Colonic mucosa (tissue), 4 donors: Measurements from ENCODE around the gene S1PR5. TPM values are rescaled to one million over a fixed set of nuclear protein-coding genes. Genes with fewer than 3 reads are reported as not detected.

Source experiments
- DNase-seq: peaks from one replicate; pipeline ENCODE4 v3.0.0-alpha.2; 2020
- H3K27ac ChIP-seq: fragments of 200-600 bp; one replicate; pipeline ENCODE4 v1.8.0; 2021
- H3K27me3 ChIP-seq: fragments of 200-600 bp; one replicate; pipeline ENCODE4 v1.8.0; 2021
- H3K36me3 ChIP-seq: fragments of 200-600 bp; one replicate; pipeline ENCODE4 v1.8.0; 2021
- H3K4me1 ChIP-seq: fragments of 200-600 bp; one replicate; pipeline ENCODE4 v1.8.0; 2021; ENCODE audit warnings: mild to moderate bottlenecking
- H3K4me3 ChIP-seq: fragments of 200-600 bp; one replicate; pipeline ENCODE4 v1.8.0; 2021
- H3K9ac ChIP-seq, 2 donors: one replicate each; pipeline ENCODE4 v1.7.0; 2013; ENCODE audit warnings: control low read depth in 2 of 2, low read depth in 2 of 2, low read length in 2 of 2
- H3K9me3 ChIP-seq: fragments of 200-600 bp; one replicate; pipeline ENCODE4 v1.8.0; 2021
- CTCF ChIP-seq: fragments of 200-600 bp; IDR thresholded peaks from one replicate; pipeline ENCODE4 v1.8.0; 2022; ENCODE audit warnings: antibody characterized with exemption, mild to moderate bottlenecking
- intact Hi-C: fragments of 100-400 bp; cut with DNase I; formaldehyde crosslinking; loops from one replicate; pipeline ENCODE4 v1.14.1; 2022
- total RNA-seq, 2 donors: library from RNA; stranded (reverse); fragmentation: NEBNext Ultra II Directional in 1 of 2; extraction: Animal tissue kit (Norgen Biotek cat#: 25700) in 1 of 2; gene quantifications; one replicate each; pipeline ENCODE4 v1.2.1, GENCODE V29; 2021
- donor health status: healthy.
- donor health status: DM: no; HTN: no; CAD: no.
- donor health status: DM: no; HTN: no; CAD: no.

The S1PR5 gene
- total RNA-seq, 2 donors from 2014 or later = not detected

- no peaks in the 10 kb centered on the region for H3K9me3 ChIP-seq
- peaks cover 8% of the 10 kb centered on the region for H3K4me1 ChIP-seq
- peaks cover 14% of the 10 kb centered on the region for H3K36me3 ChIP-seq
- TF ChIP-seq CTCF = no peak
- H3K27ac ChIP-seq = no peak overlapping the region
- H3K4me3 ChIP-seq = no peak overlapping the region
- intact Hi-C loops = no loop called here
- no peaks in the 10 kb centered on the region for H3K27me3 ChIP-seq
- DNase-seq = no peak
- H3K9ac ChIP-seq = no peak overlapping the region
These were observed 32.5 kb upstream of the S1PR5 start for GRCh38 chr19:10549733-10550132.

GRCh38 chr19:10548746-10549276 is 31.6 kb upstream of the S1PR5 start:
- intact Hi-C loops = no loop called here
- H3K27me3 ChIP-seq = no peaks in the 10 kb centered on the region
- no peak for TF ChIP-seq CTCF
- H3K9ac ChIP-seq = no peak overlapping the region
- H3K9me3 ChIP-seq = no peaks in the 10 kb centered on the region
- H3K36me3 ChIP-seq = peaks cover 14% of the 10 kb centered on the region
- no peak for DNase-seq
- no peak overlapping the region for H3K27ac ChIP-seq
- no peak overlapping the region for H3K4me3 ChIP-seq
- peaks cover 9% of the 10 kb centered on the region for H3K4me1 ChIP-seq

- Histone ChIP-seq H3K27me3 (no peaks in the 10 kb centered on the region), H3K9ac (no peak overlapping the region), H3K4me1 (peaks cover 8% of the 10 kb centered on the region), H3K36me3 (peaks cover 14% of the 10 kb centered on the region), H3K4me3 (no peak overlapping the region), H3K9me3 (no peaks in the 10 kb centered on the region), H3K27ac (no peak overlapping the region)
- intact Hi-C loops = no loop called here
- no peak for DNase-seq
- no peak for TF ChIP-seq CTCF
These were observed 29.6 kb upstream of the S1PR5 start for GRCh38 chr19:10546817-10547216.

- Histone ChIP-seq H3K36me3 (peaks cover 7% of the 10 kb centered on the region), H3K9ac (peak overlapping the region; percentile 86 to 93), H3K27ac (peak overlapping the region; percentile 89), H3K4me1 (peaks cover 8% of the 10 kb centered on the region), H3K4me3 (peak overlapping the region; percentile 99), H3K9me3 (no peaks in the 10 kb centered on the region), H3K27me3 (no peaks in the 10 kb centered on the region)
- TF ChIP-seq CTCF = no peak
- intact Hi-C loops = no loop called here
- peak; percentile 25 for DNase-seq
These were observed 27.6 kb upstream of the S1PR5 start for GRCh38 chr19:10544753-10545251.

GRCh38 chr19:10544242-10544752 is 27.1 kb upstream of the S1PR5 start:
- no peak for TF ChIP-seq CTCF
- DNase-seq = peak; percentile 83

More at GRCh38 chr19:10544242-10544752, 27.1 kb upstream of the S1PR5 start:
- Histone ChIP-seq H3K27ac (peak overlapping the region; percentile 89), H3K4me3 (peak overlapping the region; percentile 99), H3K9ac (peak overlapping the region; percentile 86 to 93), H3K4me1 (peaks cover 8% of the 10 kb centered on the region), H3K9me3 (no peaks in the 10 kb centered on the region), H3K36me3 (peaks cover 6% of the 10 kb centered on the region), H3K27me3 (no peaks in the 10 kb centered on the region)
- intact Hi-C loops = no loop called here
